ENCODE measurements around the gene TNS1.

- TF ChIP-seq EZH2 (IDR thresholded peaks at IDR 0.05; ENCODE audit: insufficient read depth, poor library complexity, severe bottlenecking) (no peak), EZH2phosphoT487 (IDR thresholded peaks at IDR 0.05; ENCODE audit: insufficient read depth, low read depth) (no peak)
These were observed 201.1 kb downstream of the TNS1 start for GRCh38 chr2:217801711-217802110.

Measured in GM23248 (cell line).